Activated CD4-positive, alpha-beta T cell treated with anti-CD3 and anti-CD28 coated beads, Interleukin-2, Interleukin-4, amounts not matched to agents 100 ng/mL and 50 ng/mL, durations not matched to agents 16 hours and 8 hours (primary cell): ENCODE data around the gene REEP3.
"Not testable (repeated sequence)": the region's sequence is repeated elsewhere in the genome, so short reads cannot be mapped to it uniquely, and the experiment has no call there.

Source experiments
- DNase-seq: peaks from one replicate; pipeline ENCODE4 v3.0.0-alpha.2; 2020; ENCODE audit warnings: low spot score

REEP3 gene

GRCh38 chr10:63630085-63630930 is 109.1 kb downstream of the REEP3 start:
- DNase-seq, result peak; percentile 79

DNA sequence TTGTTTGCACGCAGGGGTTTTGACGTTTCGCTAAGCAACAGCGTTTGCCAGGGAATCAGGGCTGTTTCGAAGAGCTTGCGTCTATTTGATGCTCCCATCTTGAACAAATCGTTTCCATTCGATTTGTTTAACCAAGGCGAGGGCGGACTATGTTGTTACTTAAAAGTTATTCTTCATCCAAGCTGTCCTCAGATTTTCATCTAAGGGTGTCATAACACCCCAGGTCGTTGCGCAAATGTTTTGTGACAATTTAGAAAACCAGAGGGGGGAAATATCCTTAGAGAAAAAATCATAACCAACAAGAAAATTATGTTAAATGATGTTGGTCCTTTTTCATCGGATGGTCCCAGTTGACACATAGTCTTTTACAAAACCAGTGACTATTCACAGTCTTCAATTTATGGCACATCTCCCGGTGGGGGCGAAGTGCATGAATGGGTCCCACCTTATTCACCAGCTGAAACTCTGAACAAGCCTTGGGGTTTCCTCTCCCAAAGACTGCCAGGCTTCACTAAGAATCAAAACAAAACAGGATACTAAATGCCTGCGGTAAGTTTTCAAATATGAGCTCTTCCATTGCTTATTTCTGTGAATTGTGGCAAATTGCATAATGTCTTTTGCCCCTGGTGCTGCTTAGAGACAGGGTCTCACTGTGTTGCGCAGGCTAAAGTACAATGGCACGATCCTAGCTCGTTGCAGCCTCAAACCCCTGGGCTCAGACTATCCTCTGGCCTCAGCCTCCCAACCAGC is 109.9 kb downstream of the REEP3 start:
- no peak for DNase-seq

GRCh38 chr10:63631991-63632390 is 110.8 kb downstream of the REEP3 start:
- no peak for DNase-seq

DNA sequence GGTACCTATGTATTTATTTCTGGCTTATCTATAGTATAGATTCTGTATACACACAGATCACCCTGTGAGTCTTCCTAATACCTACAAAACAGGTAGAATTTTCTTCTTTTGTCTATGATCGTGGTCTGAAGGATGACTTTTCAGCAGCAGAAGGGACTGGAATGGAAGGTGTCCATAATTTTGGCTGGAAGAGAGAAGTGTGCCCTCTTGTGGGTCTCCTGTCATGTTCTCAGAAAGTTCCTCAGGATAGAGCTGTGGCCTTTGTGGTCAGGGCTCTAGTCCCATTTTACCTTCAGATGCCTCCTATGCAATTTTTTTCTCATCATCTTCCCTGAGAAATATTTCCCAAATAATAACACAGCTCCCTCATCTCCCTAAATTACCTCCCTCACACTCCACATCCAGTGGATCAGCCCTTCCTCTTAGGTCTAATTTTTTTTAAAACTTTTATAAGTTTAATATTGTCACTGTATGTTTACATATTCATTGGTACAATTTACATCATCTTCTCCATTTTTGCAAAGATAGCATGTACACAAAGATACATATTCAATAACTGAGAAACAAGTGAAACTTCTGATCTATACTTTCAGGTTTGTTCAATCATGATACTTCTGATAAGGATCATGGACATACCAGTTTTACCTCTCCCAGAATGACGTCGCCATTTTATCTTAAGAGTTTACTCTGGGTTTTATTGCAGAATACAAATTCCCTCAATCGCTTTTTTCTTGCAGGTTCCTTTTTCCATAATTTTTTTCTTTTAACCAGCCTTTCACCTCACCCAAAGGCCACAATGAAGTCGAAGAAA is 112.7 kb downstream of the REEP3 start:
- DNase-seq, result no peak

DNA sequence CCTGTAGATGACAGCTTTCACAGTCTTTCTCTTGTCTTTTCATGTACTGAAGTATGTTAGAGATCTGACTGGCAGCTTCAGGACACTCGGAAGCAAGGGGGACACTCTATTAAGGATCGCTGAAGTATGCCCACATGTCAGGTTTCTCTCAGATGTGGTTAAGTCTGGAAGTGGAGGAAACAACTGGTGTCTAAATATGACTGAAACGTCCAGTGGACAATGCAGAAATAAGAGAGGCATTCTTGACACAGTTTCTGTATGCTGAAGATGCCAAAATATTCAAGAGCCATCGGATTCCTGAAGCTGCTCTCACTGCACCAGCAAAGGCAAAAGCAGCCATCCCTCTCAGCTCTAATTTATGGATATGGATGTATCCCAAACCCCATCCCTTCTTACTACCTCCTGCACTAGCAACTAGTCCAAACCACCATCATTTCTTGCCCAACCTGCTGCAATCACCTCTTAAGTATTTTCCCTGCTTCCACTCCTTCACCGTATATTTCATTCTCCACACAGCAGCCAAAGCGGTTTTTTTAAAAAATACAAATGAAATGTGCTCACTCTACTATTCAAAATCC is 113.4 kb downstream of the REEP3 start:
- no peak for DNase-seq

DNA sequence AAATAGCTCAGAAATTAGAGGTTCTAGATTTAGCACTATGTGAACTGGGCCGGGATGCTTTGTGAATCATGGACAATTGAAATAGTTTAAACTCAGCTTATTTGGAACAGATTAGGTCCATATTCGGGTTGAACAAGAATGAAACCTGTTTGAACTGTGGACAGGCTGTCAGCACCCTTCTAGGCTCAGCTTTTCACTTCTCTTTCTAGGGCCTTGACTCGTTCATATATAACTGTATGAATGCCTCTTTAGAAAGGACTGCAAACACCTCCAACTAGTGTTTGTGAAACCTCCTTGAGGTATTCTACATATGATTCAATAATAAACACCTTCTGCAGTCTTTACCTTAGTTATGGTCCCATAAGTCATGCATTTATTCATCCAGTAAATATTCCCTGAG is 115.6 kb downstream of the REEP3 start:
- DNase-seq, result no peak

- no peak for DNase-seq
These were observed 116.7 kb downstream of the REEP3 start for GRCh38 chr10:63637901-63638327.

GRCh38 chr10:63641366-63641765 is 120.2 kb downstream of the REEP3 start:
- DNase-seq, result no peak

GRCh38 chr10:63641799-63642198 is 120.6 kb downstream of the REEP3 start:
- no peak for DNase-seq

- DNase-seq, result no peak
These were observed 121.6 kb downstream of the REEP3 start for GRCh38 chr10:63642808-63643207.

GRCh38 chr10:63644418-63645142 is 123.4 kb downstream of the REEP3 start:
- no peak for DNase-seq

DNA sequence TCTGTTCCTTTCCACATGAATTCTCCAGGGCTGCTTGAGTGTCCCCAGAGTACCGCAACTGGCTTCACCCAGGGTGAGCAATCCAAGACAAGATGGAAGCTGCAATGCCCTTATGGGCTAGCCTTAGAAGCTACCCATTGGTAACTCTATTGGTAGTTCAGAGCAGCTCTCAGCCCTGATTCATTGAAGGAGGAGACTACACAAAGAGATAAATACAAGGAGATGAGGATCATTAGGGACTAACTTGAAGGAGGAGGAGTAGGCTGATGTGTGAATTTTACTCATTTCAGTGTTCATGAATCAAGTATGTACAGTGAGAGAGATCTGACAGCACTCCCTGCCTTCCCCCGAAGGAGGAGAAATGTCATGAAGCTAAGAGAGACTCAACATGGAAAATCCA is 124.0 kb downstream of the REEP3 start:
- DNase-seq, result no peak

DNA sequence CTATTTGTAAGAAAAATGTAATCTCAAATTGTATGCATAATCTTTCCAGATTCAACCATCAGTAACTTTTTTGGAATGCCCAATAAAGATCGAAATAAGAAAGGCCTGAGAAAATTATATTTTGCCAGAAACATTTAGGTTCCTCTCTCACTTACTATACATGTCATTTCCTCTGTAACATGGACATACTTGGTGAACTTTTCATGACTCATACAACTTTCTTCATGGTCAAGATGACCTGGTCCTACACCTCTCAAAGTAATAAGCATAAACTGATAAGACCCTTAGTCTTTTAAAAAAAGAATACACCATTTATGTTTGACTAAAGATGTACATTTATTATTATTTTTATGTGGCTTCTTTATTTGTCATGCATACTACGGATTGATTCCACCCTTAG is 125.3 kb downstream of the REEP3 start:
- DNase-seq, result no peak

DNA sequence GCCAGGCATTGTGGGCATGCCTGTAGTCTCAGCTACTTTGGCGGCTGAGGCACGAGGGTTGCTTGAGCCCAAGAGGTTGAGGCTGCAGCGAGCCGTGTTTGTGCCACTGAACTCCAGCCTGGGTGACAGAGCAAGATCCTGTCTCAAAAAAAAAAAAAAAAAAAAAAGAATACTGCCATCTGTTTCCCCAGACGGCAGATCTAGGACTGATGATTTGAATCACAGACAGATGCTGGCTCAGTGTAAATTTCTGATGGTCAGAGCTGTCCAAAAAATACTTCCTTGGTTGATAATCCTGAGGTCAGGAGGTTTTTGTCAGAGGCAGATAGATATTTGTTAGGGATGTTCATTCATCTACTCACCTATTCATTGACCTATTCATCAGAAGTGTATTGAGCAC is 130.7 kb downstream of the REEP3 start:
- DNase-seq, result no peak

GRCh38 chr10:63653747-63654146 is 132.5 kb downstream of the REEP3 start:
- DNase-seq, result no peak

DNA sequence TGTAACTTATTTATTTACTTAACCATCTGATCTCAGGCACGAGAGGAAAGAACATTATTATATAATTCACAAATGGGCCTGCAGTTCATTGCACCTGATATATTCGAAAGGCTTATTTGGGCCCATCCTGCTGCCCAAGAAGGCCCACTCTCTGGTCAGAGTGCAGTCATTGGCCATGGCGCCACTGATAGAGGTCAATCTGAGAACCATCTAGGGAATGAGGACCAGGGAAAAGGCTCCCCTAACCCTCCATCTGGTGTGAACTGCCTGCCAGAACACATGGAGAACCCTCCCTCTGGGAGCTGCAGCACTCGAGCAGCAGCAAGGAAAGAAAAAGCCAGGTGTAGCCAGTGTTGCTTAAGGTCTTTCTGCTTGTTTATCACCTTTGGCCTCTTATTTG is 136.6 kb downstream of the REEP3 start:
- no peak for DNase-seq

GRCh38 chr10:63660941-63661340 is 139.7 kb downstream of the REEP3 start:
- DNase-seq, result not testable (repeated sequence)

DNA sequence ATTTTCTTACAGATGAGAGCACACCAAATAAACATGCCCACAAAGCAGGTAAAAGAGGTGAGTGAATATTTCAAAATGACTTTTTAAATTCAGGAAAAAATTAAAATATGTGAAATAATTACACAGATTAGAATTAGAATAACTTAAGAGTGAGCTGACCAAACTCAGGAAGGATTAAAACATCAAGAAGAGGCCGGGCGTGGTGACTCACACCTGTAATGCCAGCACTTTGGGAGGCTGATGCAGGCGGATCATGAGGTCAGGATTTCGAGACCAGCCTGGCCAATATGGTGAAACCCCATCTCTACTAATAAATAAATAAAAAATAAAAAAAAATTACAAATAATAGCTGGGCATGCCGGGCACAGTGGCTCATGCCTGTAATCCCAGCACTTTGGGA is 140.1 kb downstream of the REEP3 start:
- DNase-seq, result no peak

GRCh38 chr10:63664341-63664885 is 143.2 kb downstream of the REEP3 start:
- no peak for DNase-seq

- DNase-seq, result not testable (repeated sequence)
These were observed 143.9 kb downstream of the REEP3 start for GRCh38 chr10:63665006-63665580.

DNA sequence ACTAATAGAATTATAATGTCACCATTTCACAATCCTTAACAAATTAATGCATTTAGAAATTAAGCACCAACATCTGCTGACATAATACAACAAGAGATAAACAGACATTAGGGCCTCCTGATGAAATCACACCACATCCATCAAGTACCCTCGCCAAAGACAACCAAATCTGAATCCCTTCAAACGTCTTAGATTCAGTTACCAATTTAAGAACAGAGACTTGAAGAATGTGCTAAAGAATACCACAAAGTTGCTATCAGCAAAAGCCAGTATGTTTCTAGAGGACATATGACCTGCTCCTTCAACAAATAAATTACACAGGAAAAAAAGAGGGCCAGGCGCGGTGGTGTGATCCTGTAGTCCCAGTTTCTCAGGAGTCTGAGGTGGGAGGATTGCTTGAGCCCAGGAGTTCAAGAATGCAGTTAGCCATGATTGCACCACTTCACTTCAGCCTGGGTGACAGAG is 144.5 kb downstream of the REEP3 start:
- DNase-seq, result no peak
